HG03175 (cell line): Measurements from ENCODE around the gene PWWP3B.
"Not testable (repeated sequence)": the region's sequence is repeated elsewhere in the genome, so short reads cannot be mapped to it uniquely, and the experiment has no call there.

ENCODE experiments used
- ATAC-seq: cut with Tn5 transposase; IDR thresholded peaks from one replicate; pipeline ENCODE4 v1.9.1; 2021; ENCODE audit warnings: mild to moderate bottlenecking, moderate library complexity; ENCODE audit not compliant: unreplicated experiment

Gene PWWP3B

DNA sequence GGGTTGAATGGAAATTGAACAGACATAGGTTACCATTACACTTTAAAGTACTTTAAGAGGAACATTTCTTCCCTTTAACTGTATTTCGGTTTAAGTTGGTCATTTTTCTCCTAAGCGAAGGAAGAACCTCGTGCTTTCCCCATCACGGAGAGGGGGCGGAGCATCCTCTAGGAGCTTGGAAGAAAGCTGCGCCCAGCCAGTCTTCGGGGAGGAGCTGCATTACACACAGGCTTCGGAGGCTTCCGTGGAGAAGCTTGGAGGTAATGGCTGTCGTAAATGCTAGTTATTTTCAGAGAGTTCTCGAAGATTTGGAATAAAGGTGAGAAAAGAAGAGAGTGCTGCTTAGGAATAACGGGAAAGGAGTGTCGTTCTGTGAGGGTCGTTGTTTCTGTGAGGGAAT lies at the start of gene PWWP3B:
Gene PWWP3B (plus strand): TSS at position 199 of the 400 bp plus-strand sequence. CDS start 37,128 bp downstream, outside the sequence.
- no peak for ATAC-seq

DNA sequence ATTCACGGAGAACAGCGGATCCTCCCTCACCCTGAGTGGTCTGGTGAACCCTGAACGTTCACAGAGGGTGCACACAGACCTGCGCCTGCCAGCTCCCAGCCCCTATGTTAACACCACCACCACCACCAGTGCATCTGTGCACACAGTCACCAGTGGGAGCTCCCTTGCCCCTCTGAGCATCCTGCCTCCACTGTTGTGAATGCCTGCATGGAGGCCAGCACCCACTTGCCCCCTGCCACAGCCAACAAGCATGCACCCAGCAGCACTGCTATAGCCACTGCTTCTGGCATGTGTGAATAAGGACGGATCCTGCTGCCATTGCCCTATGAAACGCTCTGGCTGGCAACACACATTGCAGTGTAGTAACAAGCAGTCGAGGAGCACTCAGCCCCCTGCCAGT lies 29.1 kb upstream of the PWWP3B start:
- ATAC-seq: no peak

DNA sequence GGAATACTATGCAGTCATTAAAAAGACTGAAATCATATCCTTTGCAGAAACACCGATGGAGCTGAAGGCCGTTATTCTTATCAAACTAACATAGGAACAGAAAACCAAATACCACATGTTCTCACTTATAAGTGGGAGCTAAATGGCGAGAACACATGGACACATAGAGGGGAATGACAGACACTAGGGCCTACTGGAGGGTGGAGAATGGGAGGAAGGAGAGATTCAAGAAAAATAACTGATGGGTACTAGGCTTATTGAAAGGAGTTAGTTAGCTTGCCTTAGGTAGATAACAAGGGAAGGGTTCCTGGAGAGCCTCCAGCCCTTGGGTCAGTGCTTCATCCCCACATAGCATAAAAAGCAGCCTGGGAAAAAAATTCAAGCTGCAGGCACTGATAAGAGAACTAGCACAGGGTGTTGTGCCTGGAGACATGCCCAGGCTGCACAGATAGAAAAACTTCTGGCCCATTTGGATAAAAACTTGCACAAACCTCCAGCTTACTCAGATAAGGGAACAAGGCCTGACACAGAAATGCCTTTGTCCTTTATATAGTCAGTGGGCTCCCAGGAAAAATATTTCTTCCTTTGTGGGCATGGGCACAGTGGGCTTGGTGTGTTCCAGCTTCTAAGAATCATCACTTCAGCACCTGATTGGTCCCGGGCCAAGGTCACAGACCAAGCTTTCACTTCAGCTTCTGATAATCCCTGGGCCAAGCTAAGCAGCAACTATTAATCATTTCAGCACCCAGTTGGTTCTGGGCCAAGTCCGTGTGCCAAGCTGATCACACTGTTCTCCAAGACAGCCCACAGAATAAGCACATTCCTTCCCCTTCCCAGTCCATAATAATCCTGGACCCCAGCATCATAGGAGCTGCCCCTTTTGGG lies 23.1 kb upstream of the PWWP3B start:
- no peak for ATAC-seq

DNA sequence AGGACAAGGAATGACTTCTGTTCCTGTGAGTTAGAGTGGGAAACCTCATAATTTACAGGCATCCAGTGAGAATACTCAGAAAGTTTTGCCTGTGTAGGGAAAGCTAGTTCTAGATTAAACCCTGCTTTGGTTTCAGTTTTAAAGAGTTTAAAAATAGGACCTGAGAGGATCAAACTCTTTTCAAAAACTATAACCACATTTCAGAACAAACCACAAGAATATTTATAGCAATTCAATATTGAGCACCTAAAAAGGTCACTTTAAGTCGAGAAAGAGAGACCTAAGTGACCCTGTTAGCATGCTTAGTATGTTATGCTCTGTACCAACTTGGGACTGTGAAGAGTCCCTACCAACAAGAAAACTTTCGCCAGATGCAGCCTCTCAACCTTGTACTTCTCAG lies 17.4 kb upstream of the PWWP3B start:
- ATAC-seq: peak; percentile 55

DNA sequence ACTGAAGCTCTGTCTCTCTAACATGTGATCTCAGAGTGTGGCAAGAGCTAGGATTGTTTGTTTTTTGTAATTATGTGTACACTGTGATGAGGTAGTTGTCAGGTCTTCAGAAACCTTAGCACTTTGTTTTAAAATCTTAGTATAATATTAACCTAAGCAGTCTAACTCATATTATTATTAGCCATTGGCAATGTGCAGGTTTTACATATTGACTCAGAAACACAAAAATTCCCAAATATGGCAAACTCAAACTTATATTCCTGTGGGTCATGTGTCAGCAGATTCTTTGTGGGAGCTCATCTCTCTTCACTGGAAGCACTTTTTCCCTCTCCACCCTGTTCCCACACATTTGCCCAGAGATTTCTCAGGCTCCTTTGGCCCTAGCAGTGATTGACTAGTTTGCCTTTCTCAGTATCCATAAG lies 8.2 kb upstream of the PWWP3B start:
- no peak for ATAC-seq

DNA sequence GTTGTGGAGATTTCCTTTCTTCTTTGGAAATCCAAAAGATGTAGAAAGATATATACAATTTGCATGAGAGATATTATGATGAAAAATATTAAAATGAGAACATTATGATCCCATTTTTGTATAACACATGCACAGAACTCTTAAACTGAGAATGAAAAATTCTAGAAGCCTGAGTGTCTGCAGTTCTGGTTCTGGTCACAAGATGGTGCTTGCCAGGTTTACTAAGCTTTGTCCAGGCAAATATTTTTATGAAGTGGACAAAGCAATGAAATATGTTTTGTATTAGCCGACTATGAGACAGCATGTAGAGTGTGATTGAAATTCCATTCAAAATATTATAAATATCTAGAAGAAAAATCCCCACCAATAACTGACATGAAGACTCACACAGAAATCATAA lies 2.2 kb downstream of the PWWP3B start:
- ATAC-seq: no peak

DNA sequence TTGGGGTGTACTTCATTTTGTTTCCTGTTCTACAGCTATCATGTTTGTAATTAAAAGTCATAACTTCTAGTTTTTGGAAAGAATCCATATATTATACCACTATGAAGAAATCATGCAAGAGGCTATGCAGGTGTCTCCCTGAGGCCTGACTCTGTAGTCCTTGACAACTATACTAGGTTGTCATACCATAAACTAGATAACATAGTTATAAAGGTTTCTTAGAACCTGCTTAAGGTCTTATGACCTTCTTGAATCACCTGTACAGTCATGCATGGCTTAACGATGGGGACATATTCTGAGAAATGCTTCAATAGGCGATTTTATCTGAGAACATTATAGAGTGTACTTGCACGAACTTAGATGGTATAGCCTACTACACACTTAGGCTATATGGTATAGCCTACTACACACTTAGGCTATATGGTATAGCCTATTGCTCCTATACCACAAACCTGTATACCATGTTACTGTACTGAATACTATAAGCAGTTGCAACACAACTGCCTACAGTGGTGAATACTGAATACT lies 3.3 kb downstream of the PWWP3B start:
- ATAC-seq: no peak

DNA sequence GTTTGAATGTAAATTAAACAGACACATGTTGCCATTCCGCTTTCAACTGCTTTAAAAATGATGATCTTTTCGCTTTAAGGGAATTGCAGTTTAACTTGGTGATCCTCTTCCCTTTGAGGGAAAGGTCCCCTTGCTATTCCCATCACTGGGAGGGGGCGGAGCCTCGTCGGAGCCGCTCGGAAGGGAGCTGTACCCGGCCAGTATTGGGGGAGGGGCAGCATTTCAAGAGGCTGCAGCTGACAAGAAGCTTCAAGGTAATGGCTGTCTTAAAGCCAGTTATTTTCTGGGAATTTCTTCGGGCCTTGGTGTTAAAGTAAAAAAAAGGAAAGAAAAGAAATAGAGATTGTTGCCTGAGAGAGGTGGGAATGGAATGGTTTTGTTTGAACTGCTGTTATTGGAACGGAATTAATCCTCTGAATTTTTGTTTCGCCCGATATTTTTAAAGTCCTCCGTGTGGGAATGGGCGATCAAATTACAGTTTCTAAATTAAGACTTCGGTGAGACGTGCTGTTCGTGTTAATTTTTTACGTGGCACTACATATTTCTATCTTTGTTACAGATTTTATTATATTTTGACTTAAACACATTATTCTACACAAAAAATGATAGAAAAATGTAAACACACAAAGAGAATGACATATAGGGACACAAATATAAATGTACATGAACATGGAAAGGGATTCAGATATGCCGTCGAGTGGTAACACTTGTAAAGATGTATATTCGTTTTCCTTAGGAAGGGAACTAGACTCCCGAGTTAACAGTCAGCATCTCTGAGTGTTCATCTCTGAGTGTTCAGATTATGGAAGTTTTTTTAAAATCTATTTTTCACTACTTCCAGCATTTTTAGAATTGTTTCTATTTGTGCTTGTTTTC lies 9.2 kb downstream of the PWWP3B start:
- ATAC-seq: no peak

DNA sequence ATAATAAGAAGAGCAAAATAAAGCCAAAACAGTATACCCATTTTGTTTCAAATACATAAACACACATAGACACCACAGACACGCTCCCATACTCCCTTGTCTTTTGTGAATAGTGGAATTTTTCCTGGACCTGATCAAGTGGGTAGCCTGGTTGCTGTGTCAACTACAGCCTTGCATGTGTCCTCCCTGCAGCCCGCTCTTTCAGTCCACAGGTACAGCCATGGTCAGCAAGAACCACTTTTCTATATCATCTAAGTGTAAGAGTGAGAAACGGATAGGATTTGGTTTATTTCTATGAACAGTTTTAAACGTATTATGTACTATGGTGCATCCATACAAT lies 9.8 kb downstream of the PWWP3B start:
- no peak for ATAC-seq

DNA sequence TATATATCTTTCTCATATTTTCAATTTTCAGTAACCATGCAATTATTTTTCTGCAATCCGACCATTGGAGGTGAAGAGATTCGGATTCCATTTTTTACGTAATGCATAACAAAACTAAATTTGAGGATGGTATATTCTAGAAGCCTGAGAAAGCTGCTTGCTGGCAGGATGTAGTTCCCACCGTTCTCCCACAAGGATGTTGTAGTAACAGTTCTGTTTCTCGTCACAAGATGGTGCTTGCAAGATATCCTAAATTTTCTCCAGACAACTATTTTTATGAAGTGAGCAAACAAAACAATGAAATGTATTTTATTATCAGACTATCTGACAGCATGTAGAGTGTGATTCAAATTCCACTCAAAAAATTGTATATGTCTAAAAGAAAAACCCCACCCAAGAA lies 10.7 kb downstream of the PWWP3B start:
- ATAC-seq: no peak

DNA sequence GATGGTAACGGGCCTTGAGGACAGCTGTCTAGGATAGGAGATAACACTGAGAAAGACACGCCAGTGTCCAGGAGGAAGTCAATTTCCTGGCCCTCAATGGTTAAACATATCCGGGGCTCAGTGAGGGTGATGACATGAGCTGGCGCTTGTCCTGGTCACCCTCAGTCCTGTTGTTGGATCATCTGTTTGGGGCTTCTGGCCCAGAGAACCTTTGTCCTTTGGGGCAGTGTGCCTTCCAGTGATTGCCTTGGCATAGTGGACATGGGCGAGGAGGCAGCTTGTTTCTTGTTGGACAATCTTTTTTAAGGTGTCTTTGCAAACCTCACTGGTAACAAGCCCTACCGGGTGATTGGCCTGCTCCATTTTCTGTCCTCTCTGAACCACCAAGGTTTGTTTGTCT lies 15.6 kb downstream of the PWWP3B start:
- ATAC-seq: not testable (repeated sequence)

DNA sequence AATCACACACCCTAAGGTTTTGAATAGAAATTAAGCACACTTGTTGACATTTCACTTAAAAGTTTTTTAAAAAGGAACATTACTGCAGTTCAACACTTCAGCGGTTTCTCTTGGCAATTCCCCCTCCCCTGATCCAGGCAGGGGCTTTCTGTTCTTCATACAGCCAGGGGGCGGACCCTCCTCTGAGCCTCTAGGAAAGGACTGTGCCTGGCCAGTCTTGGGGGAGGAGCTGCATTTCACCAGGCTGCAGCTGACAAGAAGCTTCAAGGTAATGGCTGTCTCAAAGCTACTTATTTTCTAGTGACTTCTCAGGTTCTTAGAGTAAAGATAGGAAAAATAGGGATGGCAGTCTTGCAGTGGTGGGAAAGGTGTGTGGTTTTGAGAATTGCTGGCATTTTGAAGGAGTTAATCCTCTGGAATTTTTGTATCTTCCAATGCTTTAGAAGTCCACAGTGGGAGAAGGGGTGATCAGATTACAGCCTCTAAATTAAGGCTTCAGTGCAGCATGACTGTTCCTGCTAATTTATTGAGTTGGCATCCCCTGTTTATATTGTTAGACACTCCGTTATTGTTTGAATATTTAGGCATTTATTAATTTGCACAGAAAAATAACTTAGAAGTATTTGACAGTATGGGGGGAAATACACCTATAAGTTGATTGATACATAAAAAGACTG lies 33.5 kb downstream of the PWWP3B start:
- no peak for ATAC-seq

DNA sequence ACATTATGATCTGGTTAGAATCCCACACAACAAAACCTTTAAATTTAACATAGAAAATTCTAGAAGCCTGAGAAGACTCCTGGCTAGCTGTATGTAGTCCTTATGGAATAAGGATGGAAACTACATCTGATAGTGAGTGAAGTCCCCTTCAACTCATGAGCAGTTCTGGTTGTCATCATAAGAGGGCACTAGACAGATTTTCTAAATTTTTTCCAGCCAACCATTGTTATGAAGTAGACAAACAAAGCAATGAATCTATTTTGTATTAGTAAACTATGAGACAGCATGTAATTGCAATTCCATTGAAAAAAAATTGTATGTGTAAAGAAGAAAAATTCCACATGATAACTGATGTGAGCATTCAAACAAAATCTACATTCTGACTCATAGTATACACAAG lies 35.2 kb downstream of the PWWP3B start:
- no peak for ATAC-seq

DNA sequence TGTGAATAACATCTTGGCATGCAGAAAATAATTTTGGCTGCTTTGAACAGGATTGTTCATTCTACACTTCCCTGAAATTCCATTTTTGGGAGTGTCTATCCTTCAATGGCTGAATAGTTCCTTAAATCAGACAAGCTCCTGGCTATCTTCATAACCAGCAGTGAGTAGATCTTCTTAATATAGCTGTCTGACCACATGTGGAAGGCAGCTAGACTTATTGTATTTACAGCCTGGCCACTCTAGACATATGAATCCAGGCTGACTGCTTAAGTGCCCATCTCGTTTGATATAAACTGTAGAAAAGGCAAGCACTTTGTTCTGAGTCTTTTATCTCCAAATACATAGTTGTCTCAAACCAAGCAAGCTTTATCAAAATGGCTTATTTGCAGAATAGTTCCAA lies 40.0 kb downstream of the PWWP3B start:
- ATAC-seq: no peak
